LNCAP (cell line): ENCODE data around the gene PHLDB2.

Experiments used
- TF ChIP-seq, protein P1 (sequence below): fragments of 450-650 bp; IDR thresholded peaks from 2 replicates; pipeline ENCODE4 v1.5.1; 2017; ENCODE audit warnings: mild to moderate bottlenecking

The PHLDB2 gene

DNA sequence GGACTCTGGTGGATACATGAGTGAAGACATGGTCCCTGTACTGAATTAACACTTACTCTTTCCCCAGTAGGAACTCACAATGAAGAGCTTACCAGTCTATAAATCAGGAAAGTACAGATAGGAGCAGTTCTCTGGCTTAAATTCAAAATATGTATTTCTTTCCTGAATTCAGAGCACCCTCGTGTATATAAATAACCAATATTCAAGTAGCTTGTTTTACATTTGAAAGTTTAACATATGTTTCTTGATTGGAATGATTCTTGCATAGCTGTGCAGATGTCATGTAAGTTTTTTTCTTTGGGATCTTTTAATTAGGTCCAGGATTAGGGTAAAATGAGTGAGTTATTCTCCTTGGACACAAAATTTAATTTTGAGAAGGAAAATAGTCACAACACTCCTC is 160.7 kb downstream of the PHLDB2 start:
- TF ChIP-seq, protein P1, sequence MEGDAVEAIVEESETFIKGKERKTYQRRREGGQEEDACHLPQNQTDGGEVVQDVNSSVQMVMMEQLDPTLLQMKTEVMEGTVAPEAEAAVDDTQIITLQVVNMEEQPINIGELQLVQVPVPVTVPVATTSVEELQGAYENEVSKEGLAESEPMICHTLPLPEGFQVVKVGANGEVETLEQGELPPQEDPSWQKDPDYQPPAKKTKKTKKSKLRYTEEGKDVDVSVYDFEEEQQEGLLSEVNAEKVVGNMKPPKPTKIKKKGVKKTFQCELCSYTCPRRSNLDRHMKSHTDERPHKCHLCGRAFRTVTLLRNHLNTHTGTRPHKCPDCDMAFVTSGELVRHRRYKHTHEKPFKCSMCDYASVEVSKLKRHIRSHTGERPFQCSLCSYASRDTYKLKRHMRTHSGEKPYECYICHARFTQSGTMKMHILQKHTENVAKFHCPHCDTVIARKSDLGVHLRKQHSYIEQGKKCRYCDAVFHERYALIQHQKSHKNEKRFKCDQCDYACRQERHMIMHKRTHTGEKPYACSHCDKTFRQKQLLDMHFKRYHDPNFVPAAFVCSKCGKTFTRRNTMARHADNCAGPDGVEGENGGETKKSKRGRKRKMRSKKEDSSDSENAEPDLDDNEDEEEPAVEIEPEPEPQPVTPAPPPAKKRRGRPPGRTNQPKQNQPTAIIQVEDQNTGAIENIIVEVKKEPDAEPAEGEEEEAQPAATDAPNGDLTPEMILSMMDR, result no peak

DNA sequence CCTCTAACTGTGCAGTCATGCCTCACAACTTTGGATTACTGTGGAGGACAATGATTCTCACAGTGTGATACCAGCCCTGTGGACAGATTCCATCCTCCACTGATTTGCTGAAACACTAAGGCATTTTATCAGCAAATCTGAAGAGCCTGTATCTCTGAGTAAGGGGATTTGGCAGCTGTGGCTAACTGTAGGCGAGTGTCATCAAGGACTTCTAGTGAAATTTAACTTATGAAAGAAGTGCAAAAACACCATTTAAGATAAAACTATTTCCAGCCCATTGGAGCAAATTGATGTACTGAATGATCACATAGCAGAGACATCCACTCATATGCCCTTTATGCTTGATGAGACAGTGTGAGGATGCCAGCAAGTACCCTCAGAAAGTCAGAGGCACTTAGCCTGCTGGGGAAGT is 161.6 kb downstream of the PHLDB2 start:
- TF ChIP-seq, protein P1, result no peak
